ENCODE measurements around the gene ZNF223. TPM values are rescaled to one million over a fixed set of nuclear protein-coding genes. Genes with fewer than 3 reads are reported as not detected.

ZNF223 gene
- polyA plus RNA-seq, 1 donor from 2014 or later = 1.5 TPM

- H3K9me3 Mint-ChIP-seq = peaks cover 12 to 52% (median 30%) of the 10 kb centered on the region in 3 donors
- H3K27me3 Mint-ChIP-seq = peaks cover 3% of the 10 kb centered on the region
- H3K36me3 Mint-ChIP-seq = peaks cover 4% of the 10 kb centered on the region
- H3K4me3 Mint-ChIP-seq = no peak overlapping the region
- H3K27ac Mint-ChIP-seq = no peak overlapping the region
- no peaks in the 10 kb centered on the region for H3K4me1 Mint-ChIP-seq
Measured at GRCh38 chr19:44042147-44042546, 9.7 kb upstream of the ZNF223 start.

- peaks cover 2% of the 10 kb centered on the region for H3K36me3 Mint-ChIP-seq
- H3K27ac Mint-ChIP-seq = peak overlapping the region in 1 of 3 donors; percentile 66
- H3K9me3 Mint-ChIP-seq = peaks cover 11 to 40% (median 26%) of the 10 kb centered on the region in 3 donors
- peaks cover 11 to 16% (median 14%) of the 10 kb centered on the region in 3 donors for H3K4me1 Mint-ChIP-seq
- H3K4me3 Mint-ChIP-seq = peak overlapping the region; percentile 92 to 97 (median 94)
- peaks cover 3% of the 10 kb centered on the region for H3K27me3 Mint-ChIP-seq
Measured at GRCh38 chr19:44050740-44051649, 841 bp upstream of the ZNF223 start.

- H3K27ac Mint-ChIP-seq = no peak overlapping the region
- H3K36me3 Mint-ChIP-seq = peaks cover 12% of the 10 kb centered on the region
- H3K4me3 Mint-ChIP-seq = no peak overlapping the region
- H3K27me3 Mint-ChIP-seq = peaks cover 3% of the 10 kb centered on the region
- H3K9me3 Mint-ChIP-seq = peaks cover 10 to 37% (median 22%) of the 10 kb centered on the region in 3 donors
- peaks cover 10 to 14% (median 12%) of the 10 kb centered on the region in 3 donors for H3K4me1 Mint-ChIP-seq
Measured at GRCh38 chr19:44055870-44056269, 4.0 kb downstream of the ZNF223 start.

GRCh38 chr19:44059229-44059628 lies 7.4 kb downstream of the ZNF223 start:
- Mint-ChIP-seq H3K9me3 (peaks cover 12 to 39% (median 23%) of the 10 kb centered on the region in 3 donors), H3K27ac (no peak overlapping the region), H3K4me1 (no peaks in the 10 kb centered on the region), H3K4me3 (no peak overlapping the region), H3K27me3 (no peaks in the 10 kb centered on the region), H3K36me3 (peaks cover 9% of the 10 kb centered on the region)

GRCh38 chr19:44061038-44061437 lies 9.2 kb downstream of the ZNF223 start:
- peak overlapping the region in 1 of 4 donors; percentile 6 for H3K4me3 Mint-ChIP-seq
- peaks cover 13% of the 10 kb centered on the region for H3K36me3 Mint-ChIP-seq
- no peaks in the 10 kb centered on the region for H3K27me3 Mint-ChIP-seq
- H3K27ac Mint-ChIP-seq = peak overlapping the region in 1 of 3 donors; percentile 65
- no peaks in the 10 kb centered on the region for H3K4me1 Mint-ChIP-seq
- H3K9me3 Mint-ChIP-seq = peaks cover 7 to 36% (median 18%) of the 10 kb centered on the region in 3 donors

GRCh38 chr19:44066305-44066704 lies 14.5 kb downstream of the ZNF223 start:
- Mint-ChIP-seq H3K4me3 (no peak overlapping the region), H3K9me3 (peaks cover 16 to 54% (median 23%) of the 10 kb centered on the region in 3 donors), H3K27ac (no peak overlapping the region), H3K4me1 (peaks cover 3 to 4% (median 3%) of the 10 kb centered on the region in 3 donors), H3K27me3 (no peaks in the 10 kb centered on the region), H3K36me3 (peaks cover 9% of the 10 kb centered on the region)

GRCh38 chr19:44069415-44069814 lies 17.6 kb downstream of the ZNF223 start:
- Mint-ChIP-seq H3K27ac (no peak overlapping the region), H3K4me3 (no peak overlapping the region), H3K27me3 (no peaks in the 10 kb centered on the region), H3K36me3 (peaks cover 9% of the 10 kb centered on the region), H3K9me3 (peaks cover 17 to 42% (median 22%) of the 10 kb centered on the region in 3 donors), H3K4me1 (peaks cover 17 to 20% (median 17%) of the 10 kb centered on the region in 3 donors)

GRCh38 chr19:44071824-44072542 lies 20.1 kb downstream of the ZNF223 start, which contains the start of gene ZNF284:
TSS of gene ZNF284 (plus strand) at chr19:44072159. CDS start at chr19:44076390, 4,231 bp downstream.
- peaks cover 17 to 20% (median 20%) of the 10 kb centered on the region in 3 donors for H3K4me1 Mint-ChIP-seq
- H3K9me3 Mint-ChIP-seq = peaks cover 5 to 22% (median 22%) of the 10 kb centered on the region in 3 donors
- no peaks in the 10 kb centered on the region for H3K27me3 Mint-ChIP-seq
- peak within 1 kb of the TSS; percentile 8 to 95 (median 60) for H3K27ac Mint-ChIP-seq
- H3K36me3 Mint-ChIP-seq = peaks cover 5% of the 10 kb centered on the region
- peak within 1 kb of the TSS; percentile 88 to 99 (median 94) for H3K4me3 Mint-ChIP-seq

- Mint-ChIP-seq H3K27me3 (no peaks in the 10 kb centered on the region), H3K4me1 (peaks cover 17 to 20% (median 20%) of the 10 kb centered on the region in 3 donors), H3K36me3 (peaks cover 5% of the 10 kb centered on the region), H3K9me3 (peaks cover 5 to 21% (median 18%) of the 10 kb centered on the region in 3 donors), H3K27ac (no peak overlapping the region), H3K4me3 (peak overlapping the region; percentile 88 to 99 (median 94))
Measured at GRCh38 chr19:44072543-44073401, 20.9 kb downstream of the ZNF223 start.

- peaks cover 0 to 8% (median 3%) of the 10 kb centered on the region in 3 donors for H3K9me3 Mint-ChIP-seq
- H3K4me1 Mint-ChIP-seq = peaks cover 14 to 17% (median 16%) of the 10 kb centered on the region in 3 donors
- peaks cover 3% of the 10 kb centered on the region for H3K36me3 Mint-ChIP-seq
- no peak overlapping the region for H3K4me3 Mint-ChIP-seq
- no peaks in the 10 kb centered on the region for H3K27me3 Mint-ChIP-seq
- H3K27ac Mint-ChIP-seq = no peak overlapping the region
Measured at GRCh38 chr19:44076325-44076724, 24.5 kb downstream of the ZNF223 start.

- Mint-ChIP-seq H3K27me3 (no peaks in the 10 kb centered on the region), H3K27ac (no peak overlapping the region), H3K4me1 (peaks cover 8 to 14% (median 11%) of the 10 kb centered on the region in 3 donors), H3K9me3 (peaks cover 0 to 1% (median 1%) of the 10 kb centered on the region in 3 donors), H3K4me3 (peak overlapping the region in 1 of 4 donors; percentile 79), H3K36me3 (peaks cover 4% of the 10 kb centered on the region)
Measured at GRCh38 chr19:44092108-44092507, 40.3 kb downstream of the ZNF223 start.

GRCh38 chr19:44093931-44094765 lies 42.3 kb downstream of the ZNF223 start, which contains the start of gene ZNF224:
TSS of gene ZNF224 (plus strand) at chr19:44094361. CDS start at chr19:44097874, 3,513 bp downstream.
- Mint-ChIP-seq H3K27me3 (no peaks in the 10 kb centered on the region), H3K27ac (peak within 1 kb of the TSS; percentile 86 to 91 (median 91)), H3K4me3 (peak within 1 kb of the TSS; percentile 79 to 100 (median 98)), H3K9me3 (peaks cover 0 to 4% (median 4%) of the 10 kb centered on the region in 3 donors), H3K4me1 (peaks cover 11 to 15% (median 11%) of the 10 kb centered on the region in 3 donors), H3K36me3 (peaks cover 20% of the 10 kb centered on the region)

- Mint-ChIP-seq H3K9me3 (peaks cover 18 to 59% (median 30%) of the 10 kb centered on the region in 3 donors), H3K36me3 (peaks cover 28% of the 10 kb centered on the region), H3K27me3 (no peaks in the 10 kb centered on the region), H3K4me3 (no peak overlapping the region), H3K27ac (no peak overlapping the region), H3K4me1 (peaks cover 3 to 6% (median 5%) of the 10 kb centered on the region in 3 donors)
Measured at GRCh38 chr19:44107751-44108150, 55.9 kb downstream of the ZNF223 start.

Measured in IgD-negative memory B cell (primary cell).